A549 (cell line): ENCODE data around the gene TRIM15.

Experiments used
- BHLHE40 ChIP-seq: IDR thresholded peaks from 2 replicates; pipeline ENCODE4 v1.6.1; 2012; ENCODE audit warnings: low read depth, low read length, inconsistent platforms
- CEBPB ChIP-seq, 2 experiments: fragments of >200 bp in 1 of 2; sonication (Bioruptor Twin) in 1 of 2; formaldehyde crosslinking in 1 of 2; IDR thresholded peaks; 2 replicates each; pipeline ENCODE4 v1.6.1; 2012 to 2016
- CTCF ChIP-seq: fragments of >200 bp; sonication (Bioruptor Twin); formaldehyde crosslinking; IDR thresholded peaks from 3 replicates; pipeline ENCODE4 v1.5.1; 2016
- EHMT2 ChIP-seq: fragments of 200-600 bp; sonication (generic); IDR thresholded peaks from 2 replicates; pipeline ENCODE4 v1.6.1; 2016; ENCODE audit warnings: antibody characterized with exemption, low read depth, mild to moderate bottlenecking, moderate library complexity
- JUN ChIP-seq, 2 experiments: fragments of >200 bp; sonication (Bioruptor Twin); formaldehyde crosslinking; IDR thresholded peaks; 2 replicates in 1 of 2; 3 replicates in 1 of 2; pipeline ENCODE4 v1.6.1; 2016 to 2017
- MAX ChIP-seq: IDR thresholded peaks from 2 replicates; pipeline ENCODE4 v1.6.1; 2012
- NPAS2 ChIP-seq: fragments of 250-450 bp; sonication (Bioruptor Pico); IDR thresholded peaks from 2 replicates; pipeline ENCODE4 v1.8.0; 2022; ENCODE audit warnings: mild to moderate bottlenecking, moderate library complexity, borderline replicate concordance
- NR3C1 ChIP-seq: fragments of >200 bp; sonication (Bioruptor Twin); formaldehyde crosslinking; IDR thresholded peaks from 3 replicates; pipeline ENCODE4 v1.6.1; 2017
- POLR2A ChIP-seq: IDR thresholded peaks from 2 replicates; pipeline ENCODE4 v1.6.1; 2012; ENCODE audit warnings: mild to moderate bottlenecking, low read length
- RCOR1 ChIP-seq: fragments of 150-350 bp; IDR thresholded peaks from 2 replicates; pipeline ENCODE4 v1.6.1; 2014; ENCODE audit warnings: antibody characterized with exemption, low read length, low read depth
- SREBF2 ChIP-seq: fragments of 450-650 bp; IDR thresholded peaks from 2 replicates; pipeline ENCODE4 v1.6.1; 2014; ENCODE audit warnings: mild to moderate bottlenecking, moderate library complexity
- USF2 ChIP-seq: fragments of 450-650 bp; IDR thresholded peaks from 2 replicates; pipeline ENCODE4 v1.6.1; 2014; ENCODE audit warnings: antibody characterized with exemption
- ZFP36 ChIP-seq: fragments of 450-650 bp; IDR thresholded peaks from 2 replicates; pipeline ENCODE4 v1.6.1; 2014; ENCODE audit warnings: borderline replicate concordance; ENCODE audit not compliant: partially characterized antibody

- no peak for TF ChIP-seq CTCF
- TF ChIP-seq ZFP36: no peak
- TF ChIP-seq MAX: no peak
- no peak for TF ChIP-seq EHMT2
- TF ChIP-seq CEBPB (IDR thresholded peaks at IDR 0.05): no peak
- no peak for TF ChIP-seq RCOR1
- no peak for TF ChIP-seq JUN (IDR thresholded peaks at IDR 0.05)
- no peak for TF ChIP-seq NPAS2 (CRISPR knock-in tag)
- no peak for TF ChIP-seq NR3C1
- no peak for TF ChIP-seq BHLHE40
- TF ChIP-seq USF2: no peak
- no peak for TF ChIP-seq SREBF2
- no peak for TF ChIP-seq POLR2A
These were observed 33.8 kb upstream of the TRIM15 start for GRCh38 chr6:30129265-30130178.
